Ecto neural progenitor cell (in vitro differentiated cells): ENCODE data around the gene DIRAS1.

Source experiments
- DNase-seq: peaks from one replicate; pipeline ENCODE4 v3.0.0-alpha.2; 2018; ENCODE audit warnings: low spot score

DIRAS1 gene, protein sequence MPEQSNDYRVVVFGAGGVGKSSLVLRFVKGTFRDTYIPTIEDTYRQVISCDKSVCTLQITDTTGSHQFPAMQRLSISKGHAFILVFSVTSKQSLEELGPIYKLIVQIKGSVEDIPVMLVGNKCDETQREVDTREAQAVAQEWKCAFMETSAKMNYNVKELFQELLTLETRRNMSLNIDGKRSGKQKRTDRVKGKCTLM

DNA sequence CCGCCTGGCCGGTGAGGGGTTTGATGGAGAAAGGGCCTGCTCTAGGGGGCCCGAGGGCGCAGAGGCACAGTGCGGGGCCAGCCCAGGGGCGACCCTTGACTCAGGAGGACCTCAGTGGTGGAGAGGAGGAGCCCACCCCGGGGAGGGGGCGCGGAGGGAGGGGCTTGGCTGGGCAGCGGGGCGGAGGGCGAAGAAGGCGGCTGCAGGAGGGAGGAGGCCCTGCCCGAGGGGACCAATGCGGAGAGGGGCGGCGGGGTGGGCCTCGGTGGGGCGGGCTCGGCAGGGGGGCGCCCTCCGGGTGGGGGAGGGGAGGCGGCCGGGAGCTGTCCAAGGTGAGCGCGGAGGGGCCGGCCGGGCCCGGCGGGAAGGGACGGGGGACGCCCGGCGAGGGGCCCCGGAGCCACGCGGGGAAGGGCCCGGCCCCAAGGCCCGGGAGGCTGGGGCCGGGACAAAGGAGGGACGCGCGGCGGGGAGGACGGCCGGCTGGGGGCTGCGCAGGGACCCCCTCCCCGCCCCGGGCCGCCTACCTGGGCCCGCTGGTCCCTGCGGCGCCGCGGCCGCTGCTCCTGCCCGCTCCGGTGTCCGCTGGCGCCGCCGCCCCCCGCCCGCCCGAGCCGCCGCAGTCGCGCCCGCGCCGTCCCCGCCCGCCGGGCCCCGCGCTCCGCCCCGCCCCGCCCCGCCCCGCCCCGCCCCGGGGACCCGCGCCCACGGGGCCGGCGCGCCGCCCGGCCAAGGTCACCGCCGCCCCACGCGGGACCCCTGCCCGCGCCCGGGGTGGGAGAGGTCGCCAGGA lies at the start of gene DIRAS1:
TSS of gene DIRAS1 (minus strand) at position 596 of the 793 bp plus-strand sequence. CDS start 3,566 bp downstream, outside the sequence.
- peak; percentile 71 for DNase-seq

DNA sequence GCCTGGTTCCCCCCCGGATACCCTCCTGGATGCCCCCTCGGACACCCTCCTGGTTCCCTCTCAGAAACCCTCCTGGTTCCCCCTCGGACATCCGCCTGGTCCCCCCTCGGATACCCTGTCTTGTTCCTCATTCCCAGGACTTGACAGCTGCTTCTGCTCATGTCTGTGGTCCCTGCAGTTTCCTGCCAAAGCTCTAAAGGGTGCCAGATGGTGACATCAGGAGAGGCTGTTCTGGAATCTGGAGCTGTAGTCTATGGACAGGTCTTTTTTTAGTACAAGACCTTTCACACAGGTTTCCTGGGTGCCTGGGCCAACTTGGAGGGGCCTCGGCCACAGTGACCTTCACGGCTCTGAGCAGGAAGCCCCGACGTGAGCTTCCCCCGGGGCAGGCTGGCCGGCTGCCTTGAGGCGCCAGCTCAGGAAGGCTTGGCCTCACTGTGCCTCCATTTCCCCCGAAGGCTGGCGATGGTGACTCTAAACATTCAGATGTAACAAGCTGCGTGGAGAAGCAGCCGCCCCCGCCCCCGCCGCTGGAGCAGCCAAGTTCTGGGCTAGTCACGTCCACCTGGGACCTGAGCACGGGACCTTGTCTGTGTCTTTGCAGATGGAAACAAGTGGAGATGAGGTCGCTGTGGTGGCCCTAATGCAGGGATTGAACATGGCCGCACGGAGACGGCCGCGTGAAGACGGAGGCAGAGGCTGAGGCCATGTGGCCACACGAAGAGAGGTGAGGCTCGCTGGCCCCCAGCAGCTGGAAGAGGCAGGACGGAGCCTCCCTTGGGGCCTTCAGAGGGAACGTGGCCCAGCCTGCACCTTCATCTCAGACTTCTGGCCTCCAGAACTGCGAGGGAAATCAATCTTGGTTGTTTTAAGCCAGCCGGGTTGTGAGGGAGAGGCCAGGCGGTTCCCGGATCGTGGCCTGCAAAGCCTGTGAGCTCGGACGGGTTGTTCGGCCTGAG lies 49.2 kb upstream of the DIRAS1 start:
- DNase-seq, result no peak

DNA sequence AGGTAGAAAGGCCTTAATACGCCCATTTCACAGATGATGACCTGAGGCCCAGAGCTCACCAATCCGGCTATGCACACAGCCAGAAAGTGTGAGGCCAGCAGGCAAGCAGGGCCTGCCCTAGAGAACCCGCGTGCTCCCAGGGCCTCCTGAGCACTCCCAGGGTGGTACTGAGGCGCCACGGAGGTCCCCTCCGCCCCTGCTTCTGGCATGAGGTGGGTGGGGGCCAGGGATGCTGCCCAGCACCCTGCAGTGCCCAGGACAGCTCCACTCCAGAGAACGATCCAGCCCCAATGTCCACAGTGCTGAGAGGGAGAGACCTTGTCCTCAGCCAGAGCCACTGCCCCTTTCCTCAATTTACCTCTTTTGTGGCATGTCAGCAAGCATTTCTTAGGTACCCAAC lies 48.0 kb upstream of the DIRAS1 start:
- no peak for DNase-seq

DNA sequence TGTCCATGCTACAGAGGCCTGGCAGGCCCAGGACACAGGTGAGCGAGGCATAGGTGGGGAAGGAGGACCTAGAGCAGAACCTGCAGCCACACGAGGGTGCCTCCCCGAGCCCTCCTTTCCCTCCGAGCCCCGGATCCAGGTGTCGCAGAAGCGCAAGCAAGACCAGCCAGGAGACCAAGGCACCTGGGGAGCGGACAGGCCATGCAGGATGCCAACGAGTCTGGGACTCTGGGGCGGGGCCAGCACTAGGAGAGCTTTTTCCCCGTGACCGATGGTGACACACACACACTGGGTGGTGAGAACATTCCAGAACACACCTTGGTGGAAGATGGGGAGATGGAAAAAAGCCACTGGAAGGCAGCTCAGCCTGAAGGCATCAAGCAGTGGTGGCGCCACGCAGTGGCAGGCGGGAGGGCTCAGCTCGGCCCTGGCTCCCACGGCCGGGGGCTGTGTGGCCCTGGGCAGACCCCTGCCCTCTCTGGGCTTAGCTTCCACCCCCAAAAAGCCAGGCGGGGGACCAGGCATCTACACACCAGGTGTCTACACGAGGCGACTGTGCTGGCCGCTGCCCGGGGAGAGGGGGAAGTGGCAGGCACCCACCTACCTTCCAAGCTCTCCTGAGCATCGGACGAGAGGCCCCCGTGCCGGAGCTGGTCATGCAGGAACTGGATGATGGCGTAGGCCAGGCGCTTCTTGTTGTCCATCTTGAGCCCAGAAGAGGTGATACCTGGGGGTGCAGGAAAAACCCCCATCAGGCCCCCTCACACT lies 47.4 kb upstream of the DIRAS1 start:
- DNase-seq, result no peak

DNA sequence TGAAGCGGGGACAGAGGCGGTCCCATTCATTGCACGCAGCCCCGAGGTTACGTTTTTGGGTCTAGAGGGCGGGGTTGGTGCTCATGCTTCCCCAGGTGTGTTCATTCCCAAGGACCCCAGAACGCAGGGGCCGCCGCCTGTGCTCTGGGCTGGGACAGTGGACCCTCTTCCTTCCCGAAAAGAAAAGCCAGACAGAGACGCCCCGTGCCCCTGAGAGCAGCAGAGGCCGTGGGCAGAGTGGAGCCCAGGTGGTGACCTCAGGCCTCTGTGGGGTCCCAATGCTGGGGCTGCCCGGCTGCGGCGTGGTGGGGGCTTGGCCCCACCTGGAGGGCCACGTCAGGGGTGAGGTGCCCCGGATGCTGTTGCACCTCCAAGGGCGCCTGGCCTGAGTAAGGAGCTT lies 46.5 kb upstream of the DIRAS1 start:
- no peak for DNase-seq

DNA sequence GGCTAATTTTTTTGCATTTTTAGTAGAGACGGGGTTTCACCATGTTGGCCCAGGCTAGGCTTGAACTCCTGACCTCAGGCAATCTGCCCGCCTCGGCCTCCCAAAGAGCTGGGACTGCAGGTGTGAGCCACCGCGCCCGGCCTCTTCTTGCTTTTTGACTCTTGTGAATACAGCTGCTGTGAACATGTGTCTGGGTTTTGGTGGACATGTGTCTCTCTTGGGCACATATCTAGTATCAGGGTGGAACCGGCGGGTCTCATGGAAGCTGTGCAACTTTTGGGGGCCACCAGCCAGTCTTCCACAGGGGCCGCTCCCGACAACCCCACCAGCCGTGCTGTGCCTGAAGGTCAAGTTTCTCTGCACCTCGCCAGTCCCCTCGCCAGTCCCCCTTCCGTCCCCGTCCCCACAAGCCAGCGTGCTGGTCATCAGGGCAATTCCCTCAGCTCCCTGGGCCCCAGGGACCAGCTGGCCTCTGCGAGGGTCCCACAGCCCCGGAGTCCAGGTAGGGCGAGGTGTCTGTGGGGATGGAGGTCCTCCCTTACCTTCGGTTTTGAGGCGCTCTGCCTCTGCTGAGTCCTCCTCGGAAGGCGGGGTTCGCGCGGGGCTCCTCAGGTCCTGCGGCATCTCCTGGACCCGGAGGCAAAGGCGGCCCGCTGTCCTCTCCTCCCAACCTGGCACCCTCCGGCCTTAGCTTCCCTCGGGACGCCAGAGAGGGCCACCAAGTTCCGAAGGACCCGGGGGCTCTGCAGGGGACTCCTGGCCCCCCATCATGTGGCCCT lies 45.6 kb upstream of the DIRAS1 start:
- DNase-seq, result no peak

DNA sequence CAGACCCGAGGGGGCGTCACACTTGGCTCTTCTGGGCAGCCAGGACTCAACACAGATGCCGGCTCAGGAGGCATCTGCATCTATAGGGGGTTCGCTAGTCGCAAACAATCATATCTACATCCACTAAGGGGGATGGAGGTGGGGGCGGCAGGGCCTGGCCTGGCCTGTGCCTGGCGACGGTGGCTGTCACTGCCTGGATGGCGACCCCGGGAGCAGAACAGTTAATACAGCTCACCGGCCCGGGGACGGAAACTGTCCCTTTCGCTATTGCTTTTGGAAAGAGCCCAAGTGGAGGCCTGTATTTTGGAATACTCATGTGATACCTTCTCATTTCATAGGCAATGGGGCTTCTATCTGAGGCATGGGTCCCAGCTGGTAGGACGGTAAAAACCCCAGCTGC lies 44.2 kb upstream of the DIRAS1 start:
- no peak for DNase-seq

DNA sequence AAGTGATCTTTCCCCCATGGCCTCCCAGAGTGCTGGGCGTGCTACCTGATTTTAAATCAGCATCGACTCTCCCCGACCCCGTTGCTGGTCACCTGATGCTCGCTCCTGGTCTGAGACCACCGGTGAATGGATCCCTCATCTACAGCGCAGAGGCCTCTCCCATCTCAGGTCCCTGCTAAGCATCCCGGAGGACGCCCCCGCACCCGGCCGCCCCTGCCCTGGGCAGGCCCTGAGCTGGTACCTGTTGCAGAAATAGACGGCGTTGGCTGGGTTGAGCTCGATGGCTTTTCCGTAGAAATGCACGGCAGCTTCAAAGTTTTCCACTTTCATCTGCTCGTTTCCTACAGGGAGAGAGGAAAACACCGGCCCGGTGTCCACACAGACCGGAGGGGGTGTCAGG lies 43.8 kb upstream of the DIRAS1 start:
- DNase-seq, result no peak

DNA sequence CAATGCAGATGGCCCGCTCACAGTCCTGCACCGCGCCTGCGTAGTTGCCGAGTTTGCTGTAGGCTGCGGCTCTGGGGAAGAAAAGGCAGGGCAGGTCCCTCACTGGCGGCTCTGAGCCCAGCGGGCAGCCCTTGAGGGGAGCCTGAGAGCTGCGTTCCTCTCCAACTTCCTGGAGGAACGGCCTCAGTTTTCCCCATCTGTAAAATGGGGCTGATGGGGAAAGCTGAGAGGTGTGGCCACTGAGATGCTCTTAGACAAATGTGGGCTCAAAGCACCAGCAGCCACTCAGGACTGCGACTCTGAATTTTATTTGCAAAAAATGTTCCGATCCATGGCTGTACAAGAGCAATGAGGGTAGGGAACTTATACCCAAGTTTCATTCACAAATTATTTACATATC lies 42.5 kb upstream of the DIRAS1 start:
- no peak for DNase-seq

DNA sequence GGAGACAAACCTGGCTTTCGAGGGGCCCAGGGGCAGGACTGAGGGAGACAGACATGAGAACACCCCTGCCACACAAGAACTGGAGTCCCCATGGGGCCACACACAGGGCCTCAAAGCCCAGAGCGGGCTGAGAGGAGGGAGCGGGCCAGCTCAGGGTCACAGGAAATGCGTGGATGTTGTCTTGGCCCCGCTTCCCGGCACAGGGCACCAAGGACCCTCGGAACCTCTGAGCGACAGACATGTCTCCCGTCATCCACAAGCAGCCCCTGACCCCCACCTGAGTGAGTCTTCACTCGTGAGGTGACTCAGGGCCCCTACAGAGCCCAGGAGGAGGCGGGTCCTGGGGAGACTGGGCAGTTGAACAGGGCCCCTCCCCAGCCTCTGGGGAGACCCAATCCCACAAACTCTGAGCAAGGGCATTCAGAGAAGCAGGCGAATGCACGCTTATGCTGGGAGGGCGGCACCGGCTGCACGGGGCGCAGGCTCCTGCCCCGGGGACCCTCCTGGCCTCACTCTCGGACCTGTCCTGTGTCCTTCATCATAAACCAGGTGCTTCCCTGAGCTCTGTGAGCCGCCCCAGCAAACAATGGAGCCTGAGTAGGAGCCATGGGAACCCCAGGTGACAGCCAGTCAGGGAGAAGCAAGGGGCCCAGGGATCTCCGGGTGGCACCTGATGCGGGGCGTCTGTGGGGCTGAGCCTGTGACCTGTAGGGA lies 41.8 kb upstream of the DIRAS1 start:
- DNase-seq, result no peak

DNA sequence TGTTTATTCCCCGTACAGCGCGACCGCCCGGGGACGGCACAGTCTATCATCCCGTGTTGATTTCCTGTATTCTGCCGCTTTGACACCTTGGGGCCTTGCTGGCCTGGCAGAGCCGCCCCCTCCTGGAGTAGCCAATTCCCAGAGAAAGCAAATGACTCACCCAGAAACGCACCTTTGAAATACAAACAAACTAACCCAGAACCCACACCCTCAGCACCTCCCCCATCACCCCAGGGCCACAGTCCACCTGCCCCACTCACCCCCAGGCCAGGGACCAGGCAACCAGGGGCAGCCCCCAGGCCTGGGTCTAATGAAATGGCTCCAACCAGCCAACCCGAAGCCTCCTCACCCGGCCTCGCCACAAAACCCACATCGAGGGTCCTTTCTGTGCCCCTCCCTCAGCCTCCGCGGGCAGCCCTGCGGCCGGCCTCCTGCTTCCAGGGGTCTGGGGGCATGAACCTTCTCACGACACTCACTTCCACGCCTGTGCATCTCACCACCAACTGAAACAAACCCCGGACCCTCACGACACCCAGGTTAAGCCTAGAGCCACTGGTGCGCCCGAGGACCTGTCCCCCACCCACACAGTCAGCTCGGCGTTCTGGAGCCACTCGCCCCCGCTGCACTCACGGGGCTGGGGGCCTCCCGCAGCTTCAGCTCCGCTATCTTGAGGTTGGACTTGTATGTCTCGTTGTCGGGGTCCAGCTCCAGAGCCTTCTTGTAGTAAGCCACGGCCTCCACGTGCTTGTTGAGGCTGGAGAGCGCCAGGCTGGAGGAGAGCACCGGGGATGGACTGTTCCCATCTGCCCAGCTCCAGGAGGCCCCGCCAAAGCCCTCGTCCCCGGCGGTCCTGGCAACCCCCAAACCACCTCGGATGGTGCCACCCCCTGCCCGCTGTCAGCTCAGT lies 41.0 kb upstream of the DIRAS1 start:
- DNase-seq, result no peak

DNA sequence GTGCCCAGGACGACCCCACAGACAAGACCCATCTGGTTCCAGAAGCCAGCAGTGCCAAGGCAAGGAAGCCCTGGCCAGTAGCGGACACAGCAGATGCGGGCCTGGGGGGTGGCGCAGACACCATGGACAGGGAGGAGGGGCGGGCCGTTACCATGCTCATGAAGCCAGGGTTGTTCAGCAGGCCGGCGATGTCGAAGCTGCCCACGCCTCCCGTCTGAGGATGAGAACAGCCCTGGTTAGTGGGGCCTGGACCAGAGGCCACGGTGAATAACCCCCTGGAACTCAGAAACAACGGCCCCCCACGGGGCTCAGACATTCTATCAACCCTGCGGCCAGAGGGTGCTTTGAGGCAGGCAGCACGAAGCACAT lies 40.1 kb upstream of the DIRAS1 start:
- no peak for DNase-seq

DNA sequence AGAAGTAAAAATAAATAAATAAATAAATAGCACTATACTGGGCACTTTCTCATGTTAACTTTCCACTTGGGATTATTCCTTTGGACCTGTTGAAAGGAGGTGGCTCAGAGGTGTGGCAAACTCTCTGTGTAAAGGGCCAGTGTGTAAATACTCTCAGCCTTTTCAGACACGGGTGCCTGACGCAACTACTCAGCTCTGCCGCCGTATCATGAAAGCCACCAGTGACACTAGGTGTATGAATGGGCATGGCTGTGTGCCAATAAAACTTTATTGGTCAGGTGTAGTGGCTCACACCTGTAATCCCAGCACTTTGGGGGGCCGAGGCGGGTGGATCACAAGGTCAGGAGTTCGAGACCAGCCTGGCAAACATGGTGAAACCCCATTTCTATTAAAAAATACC lies 38.8 kb upstream of the DIRAS1 start:
- no peak for DNase-seq

DNA sequence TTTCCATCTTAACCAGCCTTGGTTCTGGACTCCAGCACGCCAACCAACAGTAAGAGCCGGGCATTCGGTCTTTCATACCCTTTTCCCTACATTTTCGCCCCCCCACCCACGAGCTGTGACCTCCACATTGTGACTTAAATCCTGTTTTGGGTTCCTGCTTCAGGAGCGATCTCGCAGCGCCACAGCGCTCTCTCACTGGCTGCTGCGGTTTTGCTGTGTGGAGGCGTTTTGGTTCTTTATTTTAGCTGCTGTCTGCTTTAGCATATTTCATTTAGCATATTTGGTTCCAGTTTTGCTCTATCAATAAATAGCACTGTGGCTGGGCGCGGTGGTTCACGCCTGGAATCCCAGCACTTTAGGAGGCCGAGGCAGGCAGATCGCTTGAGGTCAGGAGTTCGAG lies 38.2 kb upstream of the DIRAS1 start:
- DNase-seq, result no peak

DNA sequence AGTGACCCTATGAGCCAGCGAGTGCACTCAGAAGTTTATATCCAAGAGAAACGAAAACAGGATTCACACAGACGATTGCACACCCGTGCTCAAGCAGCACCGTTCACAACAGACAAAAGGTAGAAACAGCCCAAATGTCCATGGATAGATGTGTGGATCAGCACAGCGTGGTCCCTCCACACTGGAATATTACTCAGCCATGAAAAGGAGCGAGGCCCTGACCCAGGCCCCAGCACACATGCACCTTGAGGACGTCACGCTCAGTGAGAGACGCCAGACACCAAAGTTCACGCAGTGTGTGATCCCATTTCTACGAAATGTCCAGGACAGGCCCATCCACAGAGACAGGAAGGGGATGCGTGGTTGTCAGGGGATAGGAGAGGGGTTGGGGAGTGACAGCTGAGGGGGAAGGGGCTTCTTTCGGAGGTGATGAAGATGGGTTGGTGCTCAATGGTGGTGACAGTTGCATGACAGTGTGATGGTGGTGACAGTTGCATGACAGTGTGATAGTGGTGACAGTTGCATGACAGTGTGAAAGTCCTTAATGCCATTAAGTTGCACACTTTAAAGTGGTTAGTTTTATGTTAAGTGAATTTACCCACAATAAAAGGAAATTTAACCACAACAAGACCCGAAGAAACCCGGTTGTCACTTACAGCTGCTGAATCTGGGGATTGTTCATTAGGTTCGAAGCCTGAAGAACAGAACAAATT lies 37.6 kb upstream of the DIRAS1 start:
- no peak for DNase-seq

DNA sequence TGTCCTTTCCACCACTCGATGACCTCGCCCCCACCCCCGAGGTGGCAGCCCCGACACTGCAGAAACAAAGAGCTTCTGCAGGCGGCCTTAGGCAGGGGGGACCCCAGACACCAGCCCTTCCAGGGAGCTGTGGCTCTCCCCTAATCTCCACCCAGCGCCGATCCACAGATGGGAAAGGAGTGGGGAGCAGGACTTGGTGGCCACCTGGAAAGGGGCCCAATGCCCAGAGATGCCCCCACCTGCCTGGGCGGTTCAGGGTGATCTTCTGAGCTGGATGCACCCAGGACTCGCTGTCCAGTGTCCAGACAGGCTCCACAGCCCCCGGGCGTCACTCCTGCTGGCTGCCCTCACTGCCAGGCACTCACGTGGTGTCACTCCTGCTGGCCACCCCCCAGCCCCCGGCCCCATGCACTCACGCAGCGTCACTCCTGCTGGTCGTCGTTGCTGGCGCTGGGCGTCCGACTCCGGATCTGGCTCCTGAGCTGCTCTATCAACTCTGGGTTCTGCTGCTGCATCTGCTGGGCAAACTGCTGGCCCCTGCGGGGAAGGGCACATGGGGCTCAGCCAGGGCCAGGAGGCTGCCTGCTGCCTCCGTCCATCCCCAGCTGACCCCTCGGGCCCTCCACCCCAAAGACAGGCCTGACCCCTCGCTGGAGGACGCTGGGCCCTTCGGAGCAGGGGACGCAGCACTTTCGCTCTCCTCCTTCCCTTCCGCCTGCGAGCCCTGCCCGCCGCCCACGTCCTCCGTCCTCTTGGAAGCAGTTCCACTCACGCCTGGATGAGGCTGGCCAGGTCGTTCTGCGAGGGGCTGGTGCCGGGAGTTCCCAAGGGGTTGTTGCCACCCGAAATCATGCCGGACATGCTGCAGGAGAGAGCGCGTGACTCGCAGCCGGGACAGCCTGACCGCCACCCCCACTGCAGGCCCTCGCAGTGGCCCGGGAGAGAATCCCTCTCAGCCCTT lies 36.0 kb upstream of the DIRAS1 start:
- DNase-seq, result no peak

DNA sequence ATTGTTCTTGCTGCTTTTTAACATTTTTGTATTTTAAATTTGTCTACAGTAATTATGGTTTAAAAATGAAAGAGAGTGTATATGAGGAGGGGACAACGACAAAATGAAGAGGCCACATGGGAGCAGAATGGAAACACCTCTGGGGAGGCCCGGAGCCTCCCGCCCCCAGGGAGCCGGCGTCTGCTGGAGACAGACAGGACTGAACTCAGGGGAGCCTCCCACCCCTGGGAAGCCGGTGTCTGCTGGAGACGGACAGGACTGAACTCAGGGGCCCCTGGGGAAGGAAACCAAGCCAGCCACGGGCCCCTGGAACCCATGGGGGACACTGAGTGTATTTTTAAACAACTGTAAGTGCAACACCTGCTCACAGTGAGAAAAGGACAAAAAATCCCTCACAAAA lies 35.3 kb upstream of the DIRAS1 start:
- DNase-seq, result no peak

DNA sequence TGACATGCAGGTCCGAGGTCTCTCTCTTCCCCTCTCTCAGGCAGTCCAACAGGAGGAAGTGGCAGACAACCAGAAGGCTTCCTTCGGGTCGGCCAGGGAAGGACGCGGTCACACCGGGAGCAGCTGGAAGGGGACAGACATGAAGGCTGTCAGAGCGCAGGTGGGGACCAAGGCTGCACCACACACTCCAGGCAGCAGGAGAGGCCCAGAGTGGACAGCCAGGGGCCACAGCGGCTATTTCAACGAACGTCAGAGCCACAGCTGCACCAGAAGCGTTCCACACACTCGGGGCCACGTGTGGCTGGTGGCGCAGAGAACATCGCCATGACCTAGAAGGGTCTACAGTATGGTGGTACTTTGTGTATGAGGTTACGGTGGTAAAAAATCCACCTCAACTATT lies 34.6 kb upstream of the DIRAS1 start:
- no peak for DNase-seq
